Hepatocyte (in vitro differentiated cells): ENCODE results near the gene SOS1.

Experiments used
- CTCF ChIP-seq: fragments of 200-600 bp; sonication (generic); IDR thresholded peaks from 2 replicates; pipeline ENCODE4 v1.5.1; 2016; ENCODE audit warnings: antibody characterized with exemption, mild to moderate bottlenecking; ENCODE audit not compliant: poor library complexity
- EZH2 ChIP-seq: fragments of 200-600 bp; sonication (generic); IDR thresholded peaks from 2 replicates; pipeline ENCODE4 v1.6.1; 2016; ENCODE audit warnings: antibody characterized with exemption, mild to moderate bottlenecking, borderline replicate concordance
- EZH2phosphoT487 ChIP-seq: fragments of 200-600 bp; sonication (generic); IDR thresholded peaks from one replicate; pipeline ENCODE4 v1.6.1; 2018; ENCODE audit warnings: antibody characterized with exemption, mild to moderate bottlenecking, low read depth, moderate library complexity; ENCODE audit not compliant: unreplicated experiment, severe bottlenecking

- TF ChIP-seq CTCF = no peak
- no peak for TF ChIP-seq EZH2phosphoT487
- no peak for TF ChIP-seq EZH2
Measured at GRCh38 chr2:38982498-38982897, 138.4 kb downstream of the SOS1 start.
